D721Med (cell line): ENCODE data around the gene ZNF573.

Experiments
- DNase-seq: peaks from one replicate; pipeline ENCODE4 v3.0.0; 2011; ENCODE audit warnings: low spot score; ENCODE audit not compliant: insufficient read length
- FAIRE-seq: peaks from 2 replicates; lab custom pipeline; 2011; peaks lifted over from hg19 to GRCh38; lab: Jason Lieb, UNC
- TF ChIP-seq, protein P1 (sequence below): IDR thresholded peaks from 2 replicates; pipeline ENCODE4 v1.5.1; 2012; ENCODE audit warnings: mild to moderate bottlenecking, control low read depth; ENCODE audit not compliant: insufficient read depth; ENCODE audit errors: missing control alignments

The ZNF573 gene

GRCh38 chr19:37695144-37695899, 84.1 kb downstream of the ZNF573 start:
- TF ChIP-seq, protein P1, sequence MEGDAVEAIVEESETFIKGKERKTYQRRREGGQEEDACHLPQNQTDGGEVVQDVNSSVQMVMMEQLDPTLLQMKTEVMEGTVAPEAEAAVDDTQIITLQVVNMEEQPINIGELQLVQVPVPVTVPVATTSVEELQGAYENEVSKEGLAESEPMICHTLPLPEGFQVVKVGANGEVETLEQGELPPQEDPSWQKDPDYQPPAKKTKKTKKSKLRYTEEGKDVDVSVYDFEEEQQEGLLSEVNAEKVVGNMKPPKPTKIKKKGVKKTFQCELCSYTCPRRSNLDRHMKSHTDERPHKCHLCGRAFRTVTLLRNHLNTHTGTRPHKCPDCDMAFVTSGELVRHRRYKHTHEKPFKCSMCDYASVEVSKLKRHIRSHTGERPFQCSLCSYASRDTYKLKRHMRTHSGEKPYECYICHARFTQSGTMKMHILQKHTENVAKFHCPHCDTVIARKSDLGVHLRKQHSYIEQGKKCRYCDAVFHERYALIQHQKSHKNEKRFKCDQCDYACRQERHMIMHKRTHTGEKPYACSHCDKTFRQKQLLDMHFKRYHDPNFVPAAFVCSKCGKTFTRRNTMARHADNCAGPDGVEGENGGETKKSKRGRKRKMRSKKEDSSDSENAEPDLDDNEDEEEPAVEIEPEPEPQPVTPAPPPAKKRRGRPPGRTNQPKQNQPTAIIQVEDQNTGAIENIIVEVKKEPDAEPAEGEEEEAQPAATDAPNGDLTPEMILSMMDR = no peak
- DNase-seq (no peak), FAIRE-seq (no peak)

GRCh38 chr19:37692956-37693620, 86.3 kb downstream of the ZNF573 start:
- TF ChIP-seq, protein P1 = no peak
- FAIRE-seq (no peak), DNase-seq (no peak)

DNA sequence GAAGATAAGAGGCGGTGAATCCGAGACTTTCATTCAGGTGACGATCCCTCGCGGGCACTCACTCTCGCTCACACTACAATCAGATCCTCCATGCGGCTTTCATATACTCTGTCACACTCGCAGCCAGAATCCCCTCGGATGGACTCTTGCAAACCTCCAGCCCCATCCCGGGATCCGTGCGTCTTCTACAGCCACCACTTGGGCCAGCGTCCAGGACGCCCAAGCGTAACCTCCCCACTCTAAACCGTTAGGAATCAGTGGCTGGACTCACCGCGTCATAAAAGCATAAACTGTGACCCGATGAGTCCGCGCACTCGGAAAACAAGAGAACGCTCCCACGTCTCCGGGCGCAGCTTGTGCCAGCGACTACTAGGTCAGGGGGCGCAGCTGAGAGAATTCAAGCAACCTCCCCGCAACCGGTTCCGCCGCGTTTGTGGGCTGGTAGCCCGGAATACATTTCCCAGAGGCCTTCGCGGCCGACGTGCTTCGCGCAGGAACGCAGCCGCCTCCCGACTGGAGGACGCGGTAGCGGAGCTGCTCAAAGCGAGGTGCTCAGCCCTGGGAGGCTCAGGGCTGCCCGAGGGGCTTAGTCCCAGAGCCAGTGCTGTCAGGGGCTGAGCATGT, 87.4 kb downstream of the ZNF573 start:
- DNase-seq (peak; percentile 88), FAIRE-seq (no peak)
- TF ChIP-seq, protein P1 = peak; percentile 33
